CD4-positive, alpha-beta T cell treated with Interferon gamma for 1 hour (primary cell): ENCODE results near the gene XXYLT1.
"Not testable (repeated sequence)": the region's sequence is repeated elsewhere in the genome, so short reads cannot be mapped to it uniquely, and the experiment has no call there.

Source experiments
- DNase-seq: peaks from one replicate; pipeline ENCODE4 v3.0.0-alpha.2; 2020

XXYLT1 gene

GRCh38 chr3:195125646-195126045 lies 145.3 kb downstream of the XXYLT1 start:
- DNase-seq: no peak

DNA sequence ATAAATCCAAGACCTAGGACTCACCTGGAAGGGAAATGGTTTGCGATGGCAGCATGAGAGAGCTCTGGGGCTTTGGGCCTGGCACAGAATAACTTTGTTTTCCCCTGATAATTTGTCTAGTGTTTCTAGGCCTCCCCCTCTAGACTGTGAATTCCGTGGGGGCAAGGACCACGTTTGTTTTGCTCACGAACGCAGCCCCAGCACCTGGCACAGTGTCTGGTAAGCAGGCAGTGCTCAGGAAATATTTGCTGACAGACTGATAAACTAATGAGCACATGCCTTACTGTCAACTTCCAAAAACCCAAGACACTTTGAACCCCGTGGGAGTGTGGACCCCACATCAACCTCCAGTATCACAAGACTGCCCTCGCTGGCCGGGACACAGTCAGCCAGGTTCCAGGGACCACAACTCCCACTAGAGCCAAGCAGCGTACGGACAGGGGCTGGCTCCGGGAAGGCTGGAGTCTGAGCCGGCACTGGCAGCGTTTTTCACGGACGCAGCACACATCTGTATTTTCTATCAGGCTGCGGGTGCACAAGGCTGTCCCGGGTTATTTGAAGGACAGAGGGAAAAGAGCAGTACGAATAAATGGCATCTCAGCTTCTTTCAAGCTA lies 146.5 kb downstream of the XXYLT1 start:
- no peak for DNase-seq

- DNase-seq: no peak
Measured at GRCh38 chr3:195123281-195123691, 147.7 kb downstream of the XXYLT1 start.

DNA sequence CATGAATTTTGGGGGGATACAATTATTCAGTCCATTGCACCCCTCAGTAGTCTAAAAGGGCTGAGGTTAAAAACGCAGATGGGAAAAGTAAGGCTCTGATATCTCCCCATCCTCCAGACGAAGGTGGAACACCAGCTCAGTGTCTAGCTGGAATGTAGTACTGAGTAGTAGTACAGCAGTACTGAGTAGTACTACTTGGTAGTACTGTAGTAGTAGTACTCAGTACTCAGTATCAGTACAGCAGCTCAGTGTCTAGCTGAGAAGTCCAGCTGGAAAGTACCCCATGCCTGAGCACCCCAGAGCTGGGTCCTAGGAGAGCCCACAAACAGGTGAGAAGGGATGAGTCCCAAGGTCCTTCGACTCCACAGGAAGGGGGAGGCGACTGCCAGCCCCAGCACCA lies 148.7 kb downstream of the XXYLT1 start:
- DNase-seq: no peak

DNA sequence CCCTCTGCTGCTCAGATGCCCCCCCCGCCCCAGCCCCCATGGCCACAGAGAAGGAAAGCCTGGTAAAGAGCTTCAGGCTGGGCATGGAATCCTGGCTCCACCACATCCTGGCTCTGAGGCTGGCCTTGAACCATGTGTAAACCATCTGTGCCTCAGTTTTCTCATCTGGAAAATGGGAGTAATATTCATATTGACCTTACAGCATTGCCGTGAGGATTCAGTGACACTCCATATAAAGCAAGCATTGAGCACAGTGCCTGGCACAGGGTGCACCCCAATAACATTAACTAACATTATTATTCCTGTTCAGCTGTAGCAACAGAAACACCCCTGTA lies 150.7 kb downstream of the XXYLT1 start:
- DNase-seq: no peak

- no peak for DNase-seq
Measured at GRCh38 chr3:195119461-195120266, 151.3 kb downstream of the XXYLT1 start.

DNA sequence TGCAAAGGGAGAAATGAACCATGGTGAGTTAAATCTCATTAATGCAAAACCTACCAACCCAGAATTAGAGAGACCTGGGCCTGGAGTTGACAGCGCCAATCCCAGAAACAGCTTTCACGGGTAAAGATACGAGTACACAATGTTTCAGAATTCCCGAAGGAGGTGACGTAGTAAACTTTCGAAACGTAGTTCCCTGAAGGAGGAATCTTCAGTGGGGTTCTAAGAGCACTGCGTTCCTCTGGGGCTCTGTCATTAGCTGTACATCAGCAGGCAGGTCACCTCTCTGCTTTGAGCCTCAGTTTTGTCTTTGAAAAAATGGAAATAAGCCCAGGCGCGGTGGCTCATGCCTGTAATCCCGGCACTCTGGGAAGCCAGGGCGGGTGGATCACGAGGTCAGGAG lies 152.3 kb downstream of the XXYLT1 start:
- DNase-seq: no peak

GRCh38 chr3:195117978-195118581 lies 152.9 kb downstream of the XXYLT1 start:
- DNase-seq: no peak

DNA sequence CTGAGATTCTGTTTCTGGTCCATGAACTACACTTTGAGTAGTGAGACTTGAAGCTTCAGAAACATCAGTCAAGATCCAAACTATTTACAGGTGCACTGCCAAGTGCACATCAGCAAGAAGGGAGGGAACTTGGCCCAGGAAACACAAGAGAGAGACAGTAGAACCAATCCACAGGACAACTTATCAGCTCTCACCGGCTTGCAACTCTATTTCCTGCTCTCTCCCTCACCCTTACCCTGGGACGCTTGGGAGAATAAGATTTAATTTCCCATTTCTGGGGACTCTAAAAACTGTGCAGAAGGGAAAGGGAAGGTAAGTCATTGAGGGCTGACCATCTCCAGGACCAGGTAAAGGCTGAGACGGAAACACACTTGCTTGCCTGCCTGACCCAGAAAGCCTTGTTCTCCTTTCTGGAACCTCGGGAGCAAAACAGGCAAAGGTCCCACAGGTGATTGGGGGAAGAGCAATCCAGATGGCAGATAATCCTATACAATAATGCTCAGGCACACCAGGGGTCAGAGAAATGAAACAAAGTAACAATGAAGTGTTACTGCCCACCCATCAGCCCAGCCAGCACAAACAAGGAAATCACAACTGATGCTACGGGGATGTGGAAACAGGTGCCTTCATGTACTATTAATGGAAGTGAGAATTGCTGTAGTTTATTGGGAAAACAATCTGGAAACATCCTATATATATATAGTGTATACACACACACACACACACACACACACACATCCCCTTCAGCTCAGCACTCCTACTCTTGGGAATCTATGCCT lies 154.4 kb downstream of the XXYLT1 start:
- DNase-seq: no peak

- no peak for DNase-seq
Measured at GRCh38 chr3:195115600-195116406, 155.2 kb downstream of the XXYLT1 start.

GRCh38 chr3:195114786-195115599 lies 156.0 kb downstream of the XXYLT1 start:
- no peak for DNase-seq

DNA sequence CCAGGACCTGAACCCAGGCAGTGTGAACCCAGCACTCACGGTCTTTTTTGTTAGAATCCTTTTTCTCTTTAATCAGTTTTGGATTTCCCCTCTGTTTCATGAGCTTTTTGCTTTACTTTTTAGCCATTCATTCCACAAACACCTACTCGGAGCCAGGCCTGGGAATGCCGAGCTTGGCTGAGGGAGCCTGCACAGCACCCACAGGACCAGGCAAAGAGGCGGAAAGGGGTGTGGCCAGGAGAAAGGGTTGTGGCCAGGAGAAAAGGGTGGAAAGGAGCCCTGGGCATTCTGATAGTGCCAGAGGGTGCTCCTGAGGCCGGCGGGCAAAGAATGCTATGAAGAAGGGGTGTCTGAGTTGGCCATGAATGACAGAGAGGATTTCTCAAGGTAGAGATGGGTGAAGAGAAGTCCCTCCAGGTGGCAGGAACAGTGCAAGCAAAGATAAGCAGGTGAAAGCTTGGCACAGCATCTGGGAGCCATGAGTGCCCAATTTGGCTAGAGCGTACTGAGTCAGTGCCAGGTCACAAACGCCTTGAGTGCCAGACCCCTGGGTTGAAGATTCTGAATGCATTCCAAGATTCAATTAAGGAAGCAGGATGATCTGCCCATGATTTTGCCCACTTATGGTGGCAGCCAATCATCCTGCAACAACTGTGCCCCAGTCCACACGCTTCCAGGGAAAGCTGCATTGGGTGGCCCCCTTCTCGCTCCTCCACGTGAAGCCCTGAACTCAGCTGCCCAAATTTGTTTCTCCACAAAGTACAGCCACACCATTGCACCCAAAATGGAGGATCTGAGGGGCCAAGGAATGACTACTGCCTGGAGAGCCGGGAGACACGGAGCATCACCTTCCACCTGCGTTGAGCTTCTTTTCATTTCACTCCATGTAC lies 157.2 kb downstream of the XXYLT1 start:
- no peak for DNase-seq

DNA sequence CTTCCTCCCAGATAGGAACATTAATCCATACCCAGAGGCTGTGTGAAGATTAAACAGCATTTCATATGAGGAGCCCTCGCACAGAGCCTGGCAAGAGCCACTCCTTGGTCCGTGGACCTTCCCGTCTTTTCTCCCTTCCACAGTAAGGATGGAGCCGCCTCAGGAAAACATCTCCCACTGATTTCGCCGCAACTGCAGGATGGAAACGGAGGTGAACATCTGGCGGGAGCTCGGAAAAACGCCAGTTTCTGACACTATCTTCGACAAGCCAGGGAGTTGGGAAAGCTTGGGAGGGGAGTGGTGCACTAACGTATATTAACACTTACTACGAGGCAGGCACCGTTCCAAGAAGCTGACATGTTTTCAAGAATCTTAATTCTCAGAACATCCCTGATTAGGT lies 157.9 kb downstream of the XXYLT1 start:
- DNase-seq: no peak

DNA sequence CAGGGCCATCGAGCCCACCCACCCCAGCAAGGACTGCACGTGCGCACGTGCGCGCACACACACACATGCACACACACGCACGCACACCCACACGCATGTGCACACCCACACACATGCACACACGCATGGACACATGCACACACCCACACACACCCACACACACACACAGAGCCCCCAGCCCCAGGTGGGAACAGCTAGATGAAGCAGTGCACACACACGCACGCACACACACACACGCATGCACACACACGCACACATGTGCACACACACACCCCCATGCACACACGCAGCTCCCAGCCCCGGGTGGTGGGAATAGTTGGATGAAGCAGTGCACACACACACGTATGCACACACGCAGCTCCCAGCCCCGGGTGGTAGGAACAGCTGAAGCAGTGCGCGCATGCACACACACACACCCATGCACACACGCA lies 158.6 kb downstream of the XXYLT1 start:
- no peak for DNase-seq

- no peak for DNase-seq
Measured at GRCh38 chr3:195111766-195112165, 159.2 kb downstream of the XXYLT1 start.

DNA sequence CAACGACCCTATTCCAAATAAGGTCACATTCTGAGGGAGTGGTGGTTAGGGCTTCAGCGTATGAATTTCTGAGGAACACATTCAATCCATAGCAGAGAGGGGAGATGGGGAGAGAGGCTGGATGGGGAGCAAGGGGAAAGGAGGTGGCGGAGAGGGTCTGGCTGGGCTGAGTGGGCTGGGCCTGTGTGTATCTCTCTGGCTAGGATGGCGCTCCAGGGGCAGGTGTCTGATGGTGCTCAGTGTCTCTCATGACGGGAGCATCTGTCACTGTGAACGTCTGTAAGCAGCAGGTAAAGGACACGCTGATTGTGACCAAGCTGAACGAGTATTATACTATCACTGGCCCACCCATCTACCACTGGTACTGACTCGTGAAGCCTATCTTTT lies 159.6 kb downstream of the XXYLT1 start:
- DNase-seq: no peak

GRCh38 chr3:195110647-195111318 lies 160.2 kb downstream of the XXYLT1 start:
- no peak for DNase-seq

DNA sequence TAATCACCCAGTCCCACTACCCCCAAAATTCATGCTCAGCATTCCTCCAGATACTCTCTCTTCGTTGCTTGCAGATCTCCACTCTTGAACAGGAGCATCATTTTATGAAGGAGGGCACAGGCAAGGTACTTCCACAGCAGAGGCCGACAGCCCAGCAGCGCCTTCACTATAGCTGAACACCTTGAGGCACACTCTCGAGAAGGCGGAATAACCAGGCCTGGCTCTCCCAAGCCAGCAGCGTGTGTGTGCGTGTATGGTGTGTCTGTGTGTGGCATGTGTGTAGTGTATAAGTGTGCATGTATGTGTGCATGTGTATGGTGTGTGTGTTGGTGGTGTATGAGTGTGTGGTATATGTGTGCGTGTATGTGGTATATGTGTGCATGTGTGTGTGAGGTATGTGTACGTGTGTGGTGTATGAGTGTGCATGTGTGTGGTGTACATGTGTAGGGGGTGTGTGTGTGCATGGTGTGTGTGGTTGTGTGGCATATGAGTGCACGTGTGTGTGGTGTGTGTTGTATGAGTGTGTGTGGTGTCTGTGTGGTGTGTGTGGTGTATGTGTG lies 161.8 kb downstream of the XXYLT1 start:
- DNase-seq: no peak

DNA sequence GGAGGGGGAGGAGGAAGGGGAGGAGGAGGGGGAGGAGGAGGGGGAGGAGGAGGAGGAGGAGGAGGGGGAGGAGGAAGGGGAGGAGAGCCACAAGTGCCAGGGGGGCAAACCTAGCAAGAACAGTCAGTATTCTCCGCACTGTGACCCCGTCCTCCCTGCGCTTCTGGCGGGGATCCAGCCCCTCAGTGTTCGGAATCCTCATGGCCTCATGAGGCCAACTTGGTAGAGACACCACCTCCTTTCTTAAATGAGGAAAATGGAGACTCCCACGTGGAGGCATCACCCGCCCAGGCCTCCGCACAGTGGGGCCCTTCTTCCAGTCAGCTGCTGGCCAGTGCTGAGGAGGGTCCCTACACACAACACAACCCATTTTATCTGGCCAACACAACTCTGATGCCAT lies 163.4 kb downstream of the XXYLT1 start:
- no peak for DNase-seq

- not testable (repeated sequence) for DNase-seq
Measured at GRCh38 chr3:195107031-195107430, 163.9 kb downstream of the XXYLT1 start.
